ENCODE results near the gene GULP1. TPM values are rescaled to one million over a fixed set of nuclear protein-coding genes. Genes with fewer than 3 reads are reported as not detected.

Gene GULP1
- polyA plus RNA-seq, 1 donor (not counting 4 experiments of a cell fraction or from before 2014, with no cell fraction given): 11.7 TPM

DNA sequence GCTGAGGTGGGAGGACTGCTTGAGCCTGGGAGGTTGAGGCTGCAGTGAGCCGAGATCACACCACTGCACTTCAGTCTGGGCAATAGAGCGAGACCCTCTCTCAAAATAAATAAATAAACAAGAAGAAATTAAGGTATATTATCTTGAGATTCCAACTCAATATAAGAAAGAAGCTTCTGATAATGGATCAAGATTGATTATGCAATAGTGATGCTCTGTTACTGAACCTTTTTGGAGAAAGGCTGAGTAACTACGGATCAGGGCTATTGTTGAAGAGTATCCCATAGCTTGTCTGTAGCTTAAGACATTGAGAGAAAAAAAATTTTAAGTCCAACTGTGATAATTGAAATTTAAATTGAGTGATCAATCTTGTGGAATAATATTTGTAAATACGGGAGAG, 17.7 kb downstream of the GULP1 start:
- no peak for DNase-seq (ENCODE audit: low read depth, low spot score)
- Histone ChIP-seq H3K4me3 (ENCODE audit: control insufficient read depth in 2 of 3, extremely low read depth in 1 of 3, insufficient read depth in 2 of 3, low read depth in 1 of 3, low read length in 3 of 3) (no peak overlapping the region), H3K4me2 (ENCODE audit: control insufficient read depth, extremely low read depth, insufficient read depth, low read depth, low read length) (no peak overlapping the region), H3K4me1 (ENCODE audit: control insufficient read depth, extremely low read depth, insufficient read depth, low read length) (no peaks in the 10 kb centered on the region), H3K9me1 (ENCODE audit: control insufficient read depth, extremely low read depth, insufficient read depth, low read length) (no peaks in the 10 kb centered on the region), H3K27me3 (ENCODE audit: control insufficient read depth, extremely low read depth, insufficient read depth, low read length) (no peaks in the 10 kb centered on the region), H3K36me3 (ENCODE audit: control insufficient read depth in 2 of 2, extremely low read depth in 1 of 2, insufficient read depth in 2 of 2, low read length in 2 of 2) (no peaks in the 10 kb centered on the region), H3K9ac (ENCODE audit: control insufficient read depth, extremely low read depth, insufficient read depth, low read length) (no peak overlapping the region), H3K9me3 (ENCODE audit: control insufficient read depth, low read depth, low read length) (no peaks in the 10 kb centered on the region), H4K20me1 (ENCODE audit: control insufficient read depth, extremely low read depth, insufficient read depth, low read length) (no peaks in the 10 kb centered on the region), H2AFZ (ENCODE audit: control insufficient read depth, low read length) (no peak overlapping the region), H3K79me2 (ENCODE audit: control insufficient read depth, insufficient read depth, low read length) (no peaks in the 10 kb centered on the region), H3K27ac (ENCODE audit: control insufficient read depth, insufficient read depth, low read length) (no peak overlapping the region)
- dilution Hi-C loops (cut with MboI; ENCODE audit: extremely low pct_ligation_motif_present, low sequenced_read_pairs): no loop called here
- no peak for FAIRE-seq
- no peak for TF ChIP-seq EZH2 (IDR thresholded peaks at IDR 0.05; ENCODE audit: low read length)
- TF ChIP-seq, protein P1, sequence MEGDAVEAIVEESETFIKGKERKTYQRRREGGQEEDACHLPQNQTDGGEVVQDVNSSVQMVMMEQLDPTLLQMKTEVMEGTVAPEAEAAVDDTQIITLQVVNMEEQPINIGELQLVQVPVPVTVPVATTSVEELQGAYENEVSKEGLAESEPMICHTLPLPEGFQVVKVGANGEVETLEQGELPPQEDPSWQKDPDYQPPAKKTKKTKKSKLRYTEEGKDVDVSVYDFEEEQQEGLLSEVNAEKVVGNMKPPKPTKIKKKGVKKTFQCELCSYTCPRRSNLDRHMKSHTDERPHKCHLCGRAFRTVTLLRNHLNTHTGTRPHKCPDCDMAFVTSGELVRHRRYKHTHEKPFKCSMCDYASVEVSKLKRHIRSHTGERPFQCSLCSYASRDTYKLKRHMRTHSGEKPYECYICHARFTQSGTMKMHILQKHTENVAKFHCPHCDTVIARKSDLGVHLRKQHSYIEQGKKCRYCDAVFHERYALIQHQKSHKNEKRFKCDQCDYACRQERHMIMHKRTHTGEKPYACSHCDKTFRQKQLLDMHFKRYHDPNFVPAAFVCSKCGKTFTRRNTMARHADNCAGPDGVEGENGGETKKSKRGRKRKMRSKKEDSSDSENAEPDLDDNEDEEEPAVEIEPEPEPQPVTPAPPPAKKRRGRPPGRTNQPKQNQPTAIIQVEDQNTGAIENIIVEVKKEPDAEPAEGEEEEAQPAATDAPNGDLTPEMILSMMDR (optimal IDR thresholded peaks at IDR 0.05 in 1 of 3, IDR thresholded peaks at IDR 0.05 in 1 of 3, conservative IDR thresholded peaks at IDR 0.05 in 1 of 3; ENCODE audit: extremely low read depth in 1 of 3, insufficient read depth in 2 of 3, low read length in 3 of 3): no peak

DNA sequence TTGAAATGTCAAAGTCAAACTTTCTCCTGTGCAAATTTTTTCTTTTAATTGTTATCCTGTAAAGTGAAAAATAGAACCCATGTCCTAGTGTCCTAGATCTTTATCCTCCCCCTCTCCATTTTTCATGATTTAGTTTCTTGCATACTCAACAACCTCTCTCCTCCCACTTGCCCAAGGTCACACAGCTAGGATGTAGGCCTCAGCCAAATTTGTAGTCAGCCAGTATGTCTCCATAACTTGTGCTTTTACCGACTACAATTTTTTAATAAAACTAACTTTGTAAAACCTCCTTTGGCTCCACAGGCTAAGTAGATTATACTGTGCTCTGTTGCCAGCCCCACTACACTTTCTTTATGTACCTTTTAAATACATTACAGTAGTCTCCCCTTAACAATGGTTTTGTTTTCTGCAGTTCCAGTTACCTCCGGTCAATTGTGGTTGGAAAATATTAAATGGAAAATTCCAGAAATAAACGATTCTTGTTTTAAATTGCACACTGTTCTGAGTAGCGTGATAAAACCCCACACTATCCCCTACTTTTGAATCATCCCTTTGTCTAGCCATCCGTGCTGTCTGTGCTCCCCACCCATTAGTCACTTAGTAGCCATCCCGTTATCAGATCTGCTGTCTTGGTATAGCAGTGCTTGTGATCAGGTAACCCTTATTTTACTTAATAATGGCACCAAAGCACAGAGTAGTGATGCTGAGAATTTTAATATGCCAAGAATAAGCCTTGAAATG, 22.8 kb downstream of the GULP1 start:
- no peak overlapping the region for H2AFZ ChIP-seq (ENCODE audit: control insufficient read depth, low read length)
- no peak for DNase-seq (ENCODE audit: low read depth, low spot score)

More for the DNA sequence above, 22.8 kb downstream of the GULP1 start:
- dilution Hi-C loops (cut with MboI; ENCODE audit: extremely low pct_ligation_motif_present, low sequenced_read_pairs): no loop called here
- H3K9me1 ChIP-seq (ENCODE audit: control insufficient read depth, extremely low read depth, insufficient read depth, low read length): no peaks in the 10 kb centered on the region
- no peak overlapping the region for H3K4me3 ChIP-seq (ENCODE audit: control insufficient read depth in 2 of 3, extremely low read depth in 1 of 3, insufficient read depth in 2 of 3, low read depth in 1 of 3, low read length in 3 of 3)
- H3K4me2 ChIP-seq (ENCODE audit: control insufficient read depth, extremely low read depth, insufficient read depth, low read depth, low read length): no peak overlapping the region
- H3K79me2 ChIP-seq (ENCODE audit: control insufficient read depth, insufficient read depth, low read length): no peaks in the 10 kb centered on the region
- no peaks in the 10 kb centered on the region for H4K20me1 ChIP-seq (ENCODE audit: control insufficient read depth, extremely low read depth, insufficient read depth, low read length)
- no peaks in the 10 kb centered on the region for H3K27me3 ChIP-seq (ENCODE audit: control insufficient read depth, extremely low read depth, insufficient read depth, low read length)
- H3K9ac ChIP-seq (ENCODE audit: control insufficient read depth, extremely low read depth, insufficient read depth, low read length): no peak overlapping the region
- H3K9me3 ChIP-seq (ENCODE audit: control insufficient read depth, low read depth, low read length): no peaks in the 10 kb centered on the region
- no peak for FAIRE-seq
- H3K36me3 ChIP-seq (ENCODE audit: control insufficient read depth in 2 of 2, extremely low read depth in 1 of 2, insufficient read depth in 2 of 2, low read length in 2 of 2): no peaks in the 10 kb centered on the region
- H3K4me1 ChIP-seq (ENCODE audit: control insufficient read depth, extremely low read depth, insufficient read depth, low read length): no peaks in the 10 kb centered on the region
- no peak overlapping the region for H3K27ac ChIP-seq (ENCODE audit: control insufficient read depth, insufficient read depth, low read length)
- TF ChIP-seq, protein P1 (optimal IDR thresholded peaks at IDR 0.05 in 1 of 3, IDR thresholded peaks at IDR 0.05 in 1 of 3, conservative IDR thresholded peaks at IDR 0.05 in 1 of 3; ENCODE audit: extremely low read depth in 1 of 3, insufficient read depth in 2 of 3, low read length in 3 of 3): no peak
- TF ChIP-seq EZH2 (IDR thresholded peaks at IDR 0.05; ENCODE audit: low read length): no peak
